H1 (cell line): Measurements from ENCODE around the gene ADSS2. TPM values are rescaled to one million over a fixed set of nuclear protein-coding genes. Genes with fewer than 3 reads are reported as not detected.

Source experiments
- CTCF ChIA-PET: fragments of 300-600 bp; sonication (Branson Sonifier 250); formaldehyde crosslinking; loops from one replicate; lab custom pipeline; 2021; ENCODE audit not compliant: partially characterized antibody; lab: Charles Lee
- POLR2A ChIA-PET: fragments of 300-600 bp; sonication (Branson Sonifier 250); formaldehyde crosslinking; loops from one replicate; lab custom pipeline; 2021; ENCODE audit warnings: inconsistent platforms; ENCODE audit not compliant: partially characterized antibody; lab: Charles Lee
- DNase-seq, 2 experiments: peaks; one replicate each; pipeline versions ENCODE4 v3.0.0 to v3.0.0-alpha.2; 2010 to 2022; ENCODE audit warnings: low spot score in 2 of 2, low read depth in 1 of 2, mixed read lengths in 1 of 2
- FAIRE-seq: peaks from 2 replicates; lab custom pipeline; 2011; peaks lifted over from hg19 to GRCh38; lab: Jason Lieb, UNC
- H2AFZ ChIP-seq: 2 replicates; pipeline ENCODE4 v1.8.1; 2012; ENCODE audit warnings: low read length, inconsistent platforms
- H2AK5ac ChIP-seq: 2 replicates; pipeline ENCODE4 v1.6.1; 2013; ENCODE audit warnings: low read depth, low read length
- H2BK120ac ChIP-seq: replicated peaks from 2 replicates; pipeline ENCODE3; 2013; ENCODE audit warnings: low read depth, low read length, inconsistent platforms
- H2BK12ac ChIP-seq: 2 replicates; pipeline ENCODE4 v1.6.1; 2013; ENCODE audit warnings: low read depth, low read length
- H2BK15ac ChIP-seq: 2 replicates; pipeline ENCODE4 v1.6.1; 2013; ENCODE audit warnings: low read length
- H2BK20ac ChIP-seq: 2 replicates; pipeline ENCODE4 v1.6.1; 2013; ENCODE audit warnings: low read length
- H2BK5ac ChIP-seq: 2 replicates; pipeline ENCODE4 v1.6.1; 2013; ENCODE audit warnings: low read depth, low read length
- H3K14ac ChIP-seq: 2 replicates; pipeline ENCODE4 v1.6.1; 2013; ENCODE audit warnings: inconsistent platforms; ENCODE audit not compliant: insufficient read length
- H3K18ac ChIP-seq: 2 replicates; pipeline ENCODE4 v1.6.1; 2013; ENCODE audit warnings: low read length; ENCODE audit errors: extremely low read depth
- H3K23ac ChIP-seq: 2 replicates; pipeline ENCODE4 v1.6.1; 2013; ENCODE audit warnings: inconsistent platforms; ENCODE audit not compliant: insufficient read length
- H3K23me2 ChIP-seq: 2 replicates; pipeline ENCODE4 v1.6.1; 2013; ENCODE audit warnings: low read depth, low read length
- H3K27ac ChIP-seq: 2 replicates; pipeline ENCODE4 v1.6.1; 2011; ENCODE audit warnings: low read depth, low read length, inconsistent platforms
- H3K27me3 ChIP-seq, 4 experiments: replicated peaks in 1 of 4; 1 replicate in 1 of 4; 2 replicates in 3 of 4; pipeline versions ENCODE4 v1.6.1 to v1.8.1; 2011 to 2013; ENCODE audit warnings: low read length in 3 of 4, mild to moderate bottlenecking in 3 of 4, inconsistent platforms in 2 of 4, mixed read lengths in 2 of 4, moderate library complexity in 1 of 4; ENCODE audit not compliant: control insufficient read depth in 3 of 4, insufficient read depth in 3 of 4; ENCODE audit errors: extremely low read depth in 1 of 4
- H3K36me3 ChIP-seq, 4 experiments: 2 replicates each; pipeline versions ENCODE4 v1.6.1 to v1.8.1; 2011 to 2013; ENCODE audit warnings: mild to moderate bottlenecking in 4 of 4, low read length in 3 of 4, moderate library complexity in 2 of 4, control low read depth in 1 of 4, inconsistent platforms in 1 of 4; ENCODE audit not compliant: insufficient read depth in 4 of 4, control insufficient read depth in 2 of 4
- H3K4ac ChIP-seq: replicated peaks from 2 replicates; pipeline ENCODE3; 2013; ENCODE audit warnings: low read length, low read depth, mixed read lengths, inconsistent platforms; ENCODE audit not compliant: insufficient read length
- H3K4me1 ChIP-seq, 4 experiments: replicated peaks in 1 of 4; 1 replicate in 1 of 4; 2 replicates in 3 of 4; pipeline versions ENCODE4 v1.6.1 to v1.8.1; 2011 to 2013; ENCODE audit warnings: low read length in 3 of 4, inconsistent platforms in 2 of 4, mixed read lengths in 1 of 4; ENCODE audit not compliant: insufficient read depth in 4 of 4, control insufficient read depth in 3 of 4
- H3K4me2 ChIP-seq, 2 experiments: 2 replicates each; pipeline versions ENCODE4 v1.6.1 to v1.8.1; 2011 to 2013; ENCODE audit warnings: low read depth in 2 of 2, low read length in 2 of 2, control low read depth in 1 of 2, inconsistent platforms in 1 of 2, mild to moderate bottlenecking in 1 of 2; ENCODE audit not compliant: insufficient read depth in 1 of 2
- H3K4me3 ChIP-seq, 4 experiments: fragments of 200-600, 300-600 bp in 1 of 4; sonication (generic), shearing (Covaris generic), sonication (Bioruptor Twin) in 1 of 4; 2 replicates each; pipeline versions ENCODE4 v1.5.1 to v1.8.1; 2011 to 2016; ENCODE audit warnings: low read length in 4 of 4, low read depth in 3 of 4, control low read depth in 2 of 4, inconsistent platforms in 2 of 4, mild to moderate bottlenecking in 2 of 4, mixed read lengths in 1 of 4, moderate library complexity in 1 of 4; ENCODE audit not compliant: insufficient read depth in 2 of 4; ENCODE audit errors: extremely low read depth in 1 of 4
- H3K56ac ChIP-seq: replicated peaks from 2 replicates; pipeline ENCODE3; 2013; ENCODE audit warnings: low read depth, mild to moderate bottlenecking, mixed read lengths, low read length, inconsistent platforms; ENCODE audit not compliant: insufficient read length
- H3K79me1 ChIP-seq: 2 replicates; pipeline ENCODE4 v1.6.1; 2013; ENCODE audit warnings: low read depth, low read length, control low read depth
- H3K79me2 ChIP-seq, 2 experiments: 2 replicates each; pipeline versions ENCODE4 v1.6.1 to v1.8.1; 2012 to 2013; ENCODE audit warnings: low read length in 2 of 2, mild to moderate bottlenecking in 2 of 2, inconsistent platforms in 1 of 2; ENCODE audit not compliant: insufficient read depth in 2 of 2, control insufficient read depth in 1 of 2
- H3K9ac ChIP-seq, 4 experiments: replicated peaks in 1 of 4; 1 replicate in 1 of 4; 2 replicates in 3 of 4; pipeline versions ENCODE4 v1.6.1 to v1.8.1; 2011 to 2013; ENCODE audit warnings: low read depth in 3 of 4, low read length in 3 of 4, control low read depth in 2 of 4, mild to moderate bottlenecking in 2 of 4, moderate library complexity in 2 of 4, inconsistent platforms in 1 of 4; ENCODE audit errors: extremely low read depth in 1 of 4
- H3K9me3 ChIP-seq, 2 experiments: 2 replicates each; pipeline versions ENCODE4 v1.6.1 to v1.8.1; 2012 to 2013; ENCODE audit warnings: mild to moderate bottlenecking in 2 of 2, moderate library complexity in 2 of 2, control low read depth in 1 of 2, inconsistent platforms in 1 of 2, low read depth in 1 of 2, low read length in 1 of 2, mixed read lengths in 1 of 2; ENCODE audit not compliant: insufficient read depth in 2 of 2
- H4K20me1 ChIP-seq, 2 experiments: replicated peaks in 1 of 2; 2 replicates each; pipeline versions ENCODE3 to v1.8.1; 2011 to 2013; ENCODE audit warnings: inconsistent platforms in 2 of 2, low read length in 2 of 2, mild to moderate bottlenecking in 1 of 2; ENCODE audit not compliant: insufficient read depth in 2 of 2, control insufficient read depth in 1 of 2
- H4K5ac ChIP-seq: 2 replicates; pipeline ENCODE4 v1.6.1; 2013; ENCODE audit warnings: low read length, low read depth, mixed read lengths, inconsistent platforms; ENCODE audit not compliant: insufficient read length
- H4K8ac ChIP-seq: 2 replicates; pipeline ENCODE4 v1.8.0; 2013; ENCODE audit warnings: mild to moderate bottlenecking, moderate library complexity, low read length, inconsistent platforms; ENCODE audit not compliant: insufficient read depth; ENCODE audit errors: extremely low read depth
- H4K91ac ChIP-seq: replicated peaks from 2 replicates; pipeline ENCODE3; 2013; ENCODE audit warnings: low read length, mixed read lengths, inconsistent platforms; ENCODE audit not compliant: insufficient read length
- USF2 ChIP-seq: IDR thresholded peaks from 2 replicates; pipeline ENCODE4 v1.6.1; 2011; ENCODE audit warnings: low read length, improper control_type of control experiment
- WGBS, 2 experiments: shearing (Covaris generic) in 1 of 2; methylation state at CpG; one replicate each; pipeline versions ENCODE4 v1.1.6 to v1.1.7; 2013 to 2015; ENCODE audit warnings: low lambda C conversion rate in 2 of 2, mixed read lengths in 2 of 2, inconsistent platforms in 1 of 2, low coverage in 1 of 2, missing lambda C conversion rate in 1 of 2; ENCODE audit not compliant: insufficient replicate concordance in 2 of 2, insufficient coverage in 1 of 2, insufficient read length in 1 of 2; ENCODE audit errors: extremely low coverage in 1 of 2, missing lambda C conversion rate in 1 of 2; 5-methylcytosine and 5-hydroxymethylcytosine counted together
- polyA plus RNA-seq, 7 experiments: library from polyadenylated mRNA; depleted of rRNA in 3 of 7; stranded (reverse) in 5 of 7; unstranded in 2 of 7; fragments of >200 nt in 5 of 7; fragments of 200-250 nt in 2 of 7; gene quantifications; 1 replicate in 5 of 7; 2 replicates in 1 of 7; 4 replicates in 1 of 7; pipeline versions ENCODE4 v1.2.1 to v1.2.3, GENCODE V29; 2011 to 2013; ENCODE audit warnings: missing spikeins in 2 of 7, mixed read lengths in 2 of 7
- total RNA-seq: library from RNA; stranded (reverse); fragmentation: NEBNext Ultra II Directional; extraction: Animal tissue kit (Norgen Biotek cat#: 25700); gene quantifications from 2 replicates; pipeline ENCODE4 v1.2.1, GENCODE V29; 2021
- TF ChIP-seq, protein P1 (sequence below): IDR thresholded peaks from 2 replicates; pipeline ENCODE4 v1.6.1; 2012; ENCODE audit warnings: inconsistent platforms

The ADSS2 gene
- total and polyA plus RNA-seq, 2 of the 8 experiments (the other 6 are each of a cell fraction or from before 2014, with no cell fraction given) = 29.8 to 108 TPM

DNA sequence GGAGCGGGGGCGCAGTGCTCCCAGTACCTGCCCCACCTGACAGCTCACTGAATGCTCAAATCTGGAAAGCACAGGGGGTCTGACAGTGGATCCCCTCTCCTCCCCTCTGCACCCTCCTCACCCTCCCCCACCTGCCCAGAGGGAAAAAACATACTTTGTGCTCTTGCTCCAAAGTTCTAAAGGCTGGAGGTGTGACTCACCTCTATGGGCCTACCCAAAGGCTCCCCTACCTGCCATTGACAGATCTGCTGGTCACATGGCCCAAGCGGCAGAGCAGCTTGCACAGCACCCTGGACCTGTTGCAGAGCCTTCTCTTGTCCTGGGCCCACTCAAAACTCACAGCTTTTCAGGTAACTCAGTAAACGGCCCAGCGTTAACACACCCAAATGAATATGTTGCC lies 55.7 kb downstream of the ADSS2 start:
- Histone ChIP-seq H3K79me1 (no peaks in the 10 kb centered on the region), H3K56ac (no peak overlapping the region), H3K4ac (no peak overlapping the region), H4K91ac (no peak overlapping the region), H3K18ac (no peak overlapping the region), H3K27me3 (no peaks in the 10 kb centered on the region), H2BK20ac (no peak overlapping the region), H2BK120ac (no peak overlapping the region), H2AFZ (no peak overlapping the region), H4K20me1 (no peaks in the 10 kb centered on the region), H2BK5ac (no peak overlapping the region), H3K9ac (no peak overlapping the region), H3K23me2 (no peaks in the 10 kb centered on the region; the same call in 1 of the 2 replicates), H3K4me1 (peaks cover 0 to 2% (median 0%) of the 10 kb centered on the region in 4 experiments; a peak in 2 of 7 replicates), H3K36me3 (peaks cover 0 to 4% (median under 1%) of the 10 kb centered on the region in 4 experiments; a peak in 2 of 8 replicates), H3K79me2 (no peaks in the 10 kb centered on the region), H3K23ac (no peak overlapping the region), H3K27ac (no peak overlapping the region), H3K4me3 (no peak overlapping the region), H4K8ac (no peak overlapping the region), H2BK12ac (no peak overlapping the region), H4K5ac (no peak overlapping the region), H2BK15ac (no peak overlapping the region), H3K4me2 (no peak overlapping the region), H3K14ac (no peak overlapping the region), H3K9me3 (peaks cover 0 to 1% of the 10 kb centered on the region in 2 experiments; a peak in 2 of 4 replicates), H2AK5ac (no peak overlapping the region)
- ChIA-PET CTCF (interaction anchor here (0.6 to 0.7 kb wide), 2 partner anchors 75 to 153 kb away, joined by 3 read pairs; no protein-coding TSS in a partner anchor), POLR2A (interaction anchor here (0.6 to 1.6 kb wide), 4 partner anchors 11 to 35 kb away, joined by 3 to 9 read pairs (median 4); no protein-coding TSS in a partner anchor)
- DNase-seq (no peak), FAIRE-seq (no peak)
- peak; percentile 28; the same call in 1 of the 2 replicates for TF ChIP-seq USF2
- TF ChIP-seq, protein P1, sequence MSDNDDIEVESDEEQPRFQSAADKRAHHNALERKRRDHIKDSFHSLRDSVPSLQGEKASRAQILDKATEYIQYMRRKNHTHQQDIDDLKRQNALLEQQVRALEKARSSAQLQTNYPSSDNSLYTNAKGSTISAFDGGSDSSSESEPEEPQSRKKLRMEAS = no peak
- WGBS, 2 experiments = 93% methylated on average over 3 of the region's 5 CpGs; no CpG with 5 or more reads in 1 of the 2 experiments
